H1 (cell line): ENCODE measurements around the gene BAHD1. TPM values are rescaled to one million over a fixed set of nuclear protein-coding genes. Genes with fewer than 3 reads are reported as not detected.

Experiments used
- POU5F1 ChIP-seq: IDR thresholded peaks from 2 replicates; pipeline ENCODE4 v1.6.1; 2011; ENCODE audit warnings: low read depth, mild to moderate bottlenecking, low read length, moderate library complexity
- polyA plus RNA-seq, 7 experiments: library from polyadenylated mRNA; depleted of rRNA in 3 of 7; stranded (reverse) in 5 of 7; unstranded in 2 of 7; fragments of >200 nt in 5 of 7; fragments of 200-250 nt in 2 of 7; gene quantifications; 1 replicate in 5 of 7; 2 replicates in 1 of 7; 4 replicates in 1 of 7; pipeline versions ENCODE4 v1.2.1 to v1.2.3, GENCODE V29; 2011 to 2013; ENCODE audit warnings: missing spikeins in 2 of 7, mixed read lengths in 2 of 7
- total RNA-seq: library from RNA; stranded (reverse); fragmentation: NEBNext Ultra II Directional; extraction: Animal tissue kit (Norgen Biotek cat#: 25700); gene quantifications from 2 replicates; pipeline ENCODE4 v1.2.1, GENCODE V29; 2021
- TF ChIP-seq, protein P1 (sequence below): IDR thresholded peaks from 2 replicates; pipeline ENCODE4 v1.6.1; 2011; ENCODE audit warnings: low read length, improper control_type of control experiment

BAHD1 gene
- total and polyA plus RNA-seq, 2 of the 8 experiments (the other 6 are each of a cell fraction or from before 2014, with no cell fraction given) = 15.0 to 38.9 TPM

DNA sequence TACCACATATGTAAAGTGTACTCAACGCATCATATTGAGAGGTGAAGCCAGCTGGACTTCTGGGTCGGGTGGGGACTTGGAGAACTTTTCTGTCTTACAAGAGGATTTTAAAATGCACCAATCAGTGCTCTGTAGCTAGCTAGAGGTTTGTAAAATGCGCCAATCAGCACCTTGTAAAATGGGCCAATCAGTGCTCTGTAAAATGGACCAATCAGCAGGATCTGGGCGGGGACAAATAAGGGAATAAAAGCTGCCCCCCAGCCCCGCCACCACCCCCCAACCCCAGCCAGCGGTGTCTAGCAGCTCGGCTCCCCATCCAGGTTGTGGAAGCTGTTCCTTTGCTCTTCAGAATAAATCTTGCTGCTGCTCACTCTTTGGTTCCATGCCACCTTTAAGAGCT, 41.4 kb upstream of the BAHD1 start (continued):
- TF ChIP-seq, protein P1, sequence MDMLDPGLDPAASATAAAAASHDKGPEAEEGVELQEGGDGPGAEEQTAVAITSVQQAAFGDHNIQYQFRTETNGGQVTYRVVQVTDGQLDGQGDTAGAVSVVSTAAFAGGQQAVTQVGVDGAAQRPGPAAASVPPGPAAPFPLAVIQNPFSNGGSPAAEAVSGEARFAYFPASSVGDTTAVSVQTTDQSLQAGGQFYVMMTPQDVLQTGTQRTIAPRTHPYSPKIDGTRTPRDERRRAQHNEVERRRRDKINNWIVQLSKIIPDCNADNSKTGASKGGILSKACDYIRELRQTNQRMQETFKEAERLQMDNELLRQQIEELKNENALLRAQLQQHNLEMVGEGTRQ = no peak
- TF ChIP-seq POU5F1 = no peak
